ENCODE results near the gene PSME3IP1. TPM values are rescaled to one million over a fixed set of nuclear protein-coding genes. Genes with fewer than 3 reads are reported as not detected.
A peak's percentile ranks its signal among the peaks of the same experiment; 100 is the strongest.

PSME3IP1 gene
- polyA plus RNA-seq, 4 donors: 81.7 to 137 (median 121) TPM

DNA sequence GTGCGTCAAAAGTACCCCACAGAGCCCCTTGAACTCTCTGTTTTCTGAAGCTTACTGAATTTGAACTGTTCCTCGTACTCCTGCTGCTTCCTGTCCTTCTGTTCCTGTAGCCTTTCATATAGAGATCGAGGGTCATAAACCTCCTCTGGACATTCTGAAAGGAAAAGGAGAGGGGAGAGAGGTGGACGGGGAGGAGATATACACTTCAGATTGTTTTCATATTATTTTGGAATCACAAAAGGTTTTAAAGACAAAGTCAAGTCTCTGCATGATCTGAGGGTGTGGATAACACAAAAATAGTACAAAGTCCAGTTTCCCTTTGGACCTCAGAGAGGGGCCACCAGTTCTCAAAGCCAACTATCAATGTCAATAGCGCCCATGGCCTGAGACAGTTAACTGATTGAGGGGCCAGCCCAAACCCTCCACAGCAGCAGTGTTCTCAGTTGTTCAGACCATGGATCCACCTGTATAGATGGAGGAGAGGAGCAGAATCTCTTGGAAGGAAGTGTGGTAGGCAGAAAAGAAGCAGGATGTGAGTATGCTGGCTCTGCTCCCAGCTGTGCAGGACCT lies 13.0 kb downstream of the PSME3IP1 start:
- no peak for DNase-seq (ENCODE audit: low read depth in 4 of 4, low spot score in 2 of 4)

DNA sequence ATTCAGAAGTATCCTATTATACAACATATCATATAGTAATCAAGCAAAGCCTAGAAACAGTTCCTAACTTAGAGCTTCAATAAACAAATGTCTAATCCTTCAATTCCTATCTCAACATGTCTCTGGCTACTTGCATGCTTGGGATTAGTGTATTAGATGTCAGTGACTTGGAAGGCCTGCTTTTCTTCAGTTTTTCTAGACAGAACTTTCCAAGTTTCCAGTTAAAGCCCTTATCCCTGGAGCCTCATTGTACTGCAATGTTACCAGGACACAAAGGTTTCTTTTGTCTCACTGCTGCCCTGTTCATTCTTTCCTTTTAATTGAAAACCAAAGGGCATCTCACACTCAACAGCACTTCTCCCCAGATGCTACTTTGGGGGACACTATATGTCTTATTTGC lies 16.5 kb downstream of the PSME3IP1 start:
- DNase-seq (ENCODE audit: low read depth in 4 of 4, low spot score in 2 of 4): no peak

- DNase-seq (ENCODE audit: low read depth in 4 of 4, low spot score in 2 of 4): no peak
Observed at GRCh38 chr16:57167953-57168352, 17.9 kb downstream of the PSME3IP1 start.

- DNase-seq (ENCODE audit: low read depth in 4 of 4, low spot score in 2 of 4): no peak
Observed at GRCh38 chr16:57167538-57167937, 18.3 kb downstream of the PSME3IP1 start.

GRCh38 chr16:57166951-57167350 lies 18.9 kb downstream of the PSME3IP1 start:
- DNase-seq (ENCODE audit: low read depth in 4 of 4, low spot score in 2 of 4): no peak

DNA sequence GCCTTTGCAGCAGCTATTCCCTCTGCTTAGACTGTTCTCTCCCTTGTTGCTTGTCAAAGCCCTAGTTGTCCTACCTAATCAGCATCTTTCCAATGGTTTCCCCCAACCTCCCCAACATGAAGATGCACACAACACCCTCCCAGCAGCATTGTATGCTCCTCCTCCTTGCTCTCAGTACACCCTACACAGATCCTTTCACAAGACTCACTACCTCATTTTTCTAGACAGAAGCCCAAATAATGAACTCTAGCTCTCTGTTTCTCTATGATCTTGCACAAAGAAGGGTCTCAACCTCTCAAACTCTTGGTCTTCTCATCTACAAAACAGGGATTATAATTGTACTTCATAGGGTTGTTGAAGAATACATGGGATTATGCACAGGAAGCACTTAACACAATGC lies 19.4 kb downstream of the PSME3IP1 start:
- no peak for DNase-seq (ENCODE audit: low read depth in 4 of 4, low spot score in 2 of 4)

- DNase-seq (ENCODE audit: low read depth in 4 of 4, low spot score in 2 of 4): no peak
Observed at GRCh38 chr16:57165938-57166337, 19.9 kb downstream of the PSME3IP1 start.

GRCh38 chr16:57165483-57165882 lies 20.4 kb downstream of the PSME3IP1 start:
- no peak for DNase-seq (ENCODE audit: low read depth in 4 of 4, low spot score in 2 of 4)

GRCh38 chr16:57163842-57164241 lies 22.0 kb downstream of the PSME3IP1 start:
- no peak for DNase-seq (ENCODE audit: low read depth in 4 of 4, low spot score in 2 of 4)

DNA sequence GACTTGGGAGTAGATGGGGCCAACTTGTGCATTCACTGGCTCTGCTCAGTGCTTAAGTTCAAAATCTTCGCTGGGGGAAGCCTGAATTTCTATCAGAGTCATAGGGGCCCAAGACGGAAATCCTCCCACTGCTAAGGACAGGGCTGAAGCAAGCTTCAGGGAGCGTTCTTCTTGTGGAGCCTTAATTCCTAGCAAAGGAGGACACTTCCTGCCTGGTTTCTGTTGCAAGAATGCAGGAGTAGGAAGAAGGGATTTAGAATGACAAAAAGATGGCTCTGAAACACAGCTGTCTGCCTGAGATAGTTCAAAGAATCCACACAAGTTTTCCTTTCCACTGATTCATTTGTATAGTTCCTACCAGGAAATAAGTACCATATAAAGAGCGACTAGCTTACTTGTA lies 26.4 kb downstream of the PSME3IP1 start:
- DNase-seq (ENCODE audit: low read depth in 4 of 4, low spot score in 2 of 4): no peak

DNA sequence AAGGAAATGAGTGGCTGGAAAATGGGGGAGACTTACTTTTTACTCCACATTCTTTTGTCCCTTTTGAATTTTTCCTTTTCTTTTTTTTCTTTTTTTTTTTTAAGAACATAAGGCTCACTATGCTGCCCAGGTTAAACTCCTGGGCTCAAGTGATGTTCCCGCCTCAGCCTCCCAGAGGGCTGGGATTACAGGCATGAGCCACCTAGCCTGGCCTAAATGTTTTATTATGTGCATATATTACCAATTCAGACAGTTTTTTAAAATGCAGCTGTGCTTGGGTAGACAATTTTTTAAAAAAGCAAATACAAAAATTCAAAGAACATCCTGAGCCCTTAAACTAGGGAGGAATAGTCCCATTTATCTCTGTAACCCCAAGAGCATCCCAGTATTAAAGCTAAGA lies 28.3 kb downstream of the PSME3IP1 start:
- no peak for DNase-seq (ENCODE audit: low read depth in 4 of 4, low spot score in 2 of 4)

- no peak for DNase-seq (ENCODE audit: low read depth in 4 of 4, low spot score in 2 of 4)
Observed at GRCh38 chr16:57156351-57156703, 29.5 kb downstream of the PSME3IP1 start.

- DNase-seq (ENCODE audit: low read depth in 4 of 4, low spot score in 2 of 4): no peak
Observed at GRCh38 chr16:57155702-57156350, 30.0 kb downstream of the PSME3IP1 start.

DNA sequence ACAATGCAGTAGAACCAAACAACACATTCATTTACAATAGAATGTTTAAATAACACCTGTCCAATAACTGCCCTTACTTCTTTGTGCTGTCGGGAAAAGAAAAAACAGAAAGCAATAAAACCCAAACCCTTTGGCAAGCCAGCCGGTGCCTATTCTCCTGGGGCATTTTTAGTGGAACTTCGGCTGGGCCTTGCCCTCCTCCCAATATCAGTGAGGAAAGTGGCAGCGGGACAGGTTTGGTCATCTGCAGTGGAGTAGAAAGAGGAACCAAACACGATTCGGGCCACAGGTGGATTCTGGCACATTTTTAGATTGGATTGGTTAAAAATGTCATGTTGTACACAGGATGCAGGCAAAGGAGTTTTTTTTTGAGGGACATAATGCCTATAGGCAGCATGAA lies 32.0 kb downstream of the PSME3IP1 start:
- no peak for DNase-seq (ENCODE audit: low read depth in 4 of 4, low spot score in 2 of 4)

GRCh38 chr16:57152096-57153093 lies 33.4 kb downstream of the PSME3IP1 start:
- no peak for DNase-seq (ENCODE audit: low read depth in 4 of 4, low spot score in 2 of 4)

DNA sequence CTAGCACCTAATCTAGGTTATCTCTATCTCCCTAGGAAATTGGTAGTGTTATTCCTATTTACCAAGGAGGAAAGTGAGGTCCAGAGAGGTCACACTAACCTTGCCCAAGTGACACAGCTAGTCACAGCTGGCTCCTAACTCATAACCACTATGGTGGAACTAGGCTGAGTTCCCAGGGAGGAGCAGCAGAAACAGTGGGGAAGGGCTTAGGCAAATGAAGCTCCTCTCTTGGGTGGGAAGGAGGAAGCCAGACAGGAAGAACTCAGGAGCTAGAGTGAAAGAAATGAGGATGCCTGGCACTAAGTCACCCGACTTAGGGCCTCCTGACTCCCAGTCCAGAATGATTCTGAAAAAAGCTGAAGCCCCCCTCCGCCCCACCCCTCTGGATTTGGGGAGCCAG lies 34.5 kb downstream of the PSME3IP1 start:
- DNase-seq (ENCODE audit: low read depth in 4 of 4, low spot score in 2 of 4): no peak

GRCh38 chr16:57150682-57151330 lies 35.0 kb downstream of the PSME3IP1 start:
- no peak for DNase-seq (ENCODE audit: low read depth in 4 of 4, low spot score in 2 of 4)

DNA sequence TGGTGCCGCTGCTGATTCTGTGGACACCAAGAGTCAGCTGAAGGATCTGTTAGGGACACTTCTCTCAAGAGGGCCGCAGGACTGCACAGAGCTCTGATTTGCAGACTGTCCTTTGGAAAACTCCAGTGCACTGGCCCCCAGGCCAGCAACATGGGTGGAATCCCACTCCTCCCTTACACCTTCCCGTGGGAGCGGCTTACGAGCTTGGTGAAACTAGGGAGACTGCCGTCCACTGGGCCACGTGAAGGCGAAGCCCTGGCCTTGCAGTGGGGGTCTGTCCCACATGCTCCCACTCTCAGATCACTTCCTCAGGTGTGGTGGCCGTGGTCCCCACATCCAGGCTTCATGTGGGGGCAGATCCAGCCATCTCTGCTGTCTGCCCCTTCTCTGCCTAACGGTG lies 36.4 kb downstream of the PSME3IP1 start:
- no peak for DNase-seq (ENCODE audit: low read depth in 4 of 4, low spot score in 2 of 4)

DNA sequence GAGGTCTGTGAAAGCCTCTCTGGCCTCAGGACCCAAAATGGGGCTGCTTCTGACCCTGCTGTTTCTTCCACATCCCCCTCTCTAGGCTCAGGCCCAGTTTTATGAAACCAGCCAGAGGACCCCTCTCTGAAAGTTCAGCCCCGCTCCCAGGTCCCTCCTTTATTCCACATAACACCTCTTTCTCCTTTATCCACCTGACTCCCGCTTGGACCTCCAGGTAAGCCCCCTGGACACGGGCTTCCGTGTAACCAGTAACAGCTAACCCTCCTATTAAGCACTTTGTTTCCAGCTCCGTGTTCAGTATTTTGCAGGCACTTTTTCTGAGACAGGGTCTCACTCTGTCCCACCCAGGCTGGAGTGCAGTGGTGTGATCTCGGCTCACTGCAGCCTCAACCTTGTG lies 37.4 kb downstream of the PSME3IP1 start:
- DNase-seq (ENCODE audit: low read depth in 4 of 4, low spot score in 2 of 4): no peak

- DNase-seq (ENCODE audit: low read depth in 4 of 4, low spot score in 2 of 4): peak in 1 of 4 donors; percentile 26
Observed at GRCh38 chr16:57147381-57148221, 38.2 kb downstream of the PSME3IP1 start.

All from left renal cortex interstitium (tissue), 4 donors.